HPDE6-E6E7 (cell line): ENCODE data around the gene PCDHGC5.
A peak's percentile ranks its signal among the peaks of the same experiment; 100 is the strongest.

Experiments used
- DNase-seq: peaks from one replicate; pipeline ENCODE4 v3.0.0; 2011; ENCODE audit warnings: missing footprints; ENCODE audit errors: extremely low spot score

The PCDHGC5 gene

GRCh38 chr5:141512911-141513626 lies 24.2 kb downstream of the PCDHGC5 start:
- DNase-seq, result no peak

DNA sequence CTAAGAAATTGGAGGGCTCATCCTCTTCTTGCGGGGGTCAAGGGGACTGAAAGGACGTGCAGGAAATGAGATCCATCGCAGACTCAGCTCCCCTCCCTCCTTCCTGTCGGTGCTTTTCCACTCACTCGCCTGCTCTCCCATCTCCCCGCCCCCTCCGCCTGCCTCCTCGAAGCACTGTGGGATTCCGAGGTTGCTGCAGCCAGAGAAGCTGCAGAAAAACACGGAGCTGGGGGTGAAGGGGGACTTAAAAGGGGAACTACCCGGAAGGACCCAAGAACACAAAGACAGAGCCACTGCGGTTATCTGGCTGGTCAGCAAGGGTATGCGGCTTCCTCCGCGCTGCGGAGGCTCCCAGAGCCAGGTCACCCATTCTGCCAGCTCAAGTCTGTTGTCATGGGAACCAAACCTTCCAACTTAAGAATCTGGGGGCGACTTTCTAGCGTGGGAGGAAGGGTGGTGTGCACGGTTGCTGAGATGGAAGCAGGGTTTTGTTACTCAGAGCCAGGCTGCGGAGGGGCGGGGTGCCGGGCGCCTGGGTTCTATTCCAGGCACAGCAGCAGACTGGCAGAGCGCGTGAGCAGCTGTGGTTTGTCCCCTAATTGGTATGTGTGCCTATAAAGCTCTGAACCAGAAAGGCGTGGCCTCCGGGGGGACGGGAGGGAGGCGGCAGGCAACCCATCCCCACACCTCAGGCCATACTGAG lies 24.9 kb downstream of the PCDHGC5 start:
- no peak for DNase-seq

DNA sequence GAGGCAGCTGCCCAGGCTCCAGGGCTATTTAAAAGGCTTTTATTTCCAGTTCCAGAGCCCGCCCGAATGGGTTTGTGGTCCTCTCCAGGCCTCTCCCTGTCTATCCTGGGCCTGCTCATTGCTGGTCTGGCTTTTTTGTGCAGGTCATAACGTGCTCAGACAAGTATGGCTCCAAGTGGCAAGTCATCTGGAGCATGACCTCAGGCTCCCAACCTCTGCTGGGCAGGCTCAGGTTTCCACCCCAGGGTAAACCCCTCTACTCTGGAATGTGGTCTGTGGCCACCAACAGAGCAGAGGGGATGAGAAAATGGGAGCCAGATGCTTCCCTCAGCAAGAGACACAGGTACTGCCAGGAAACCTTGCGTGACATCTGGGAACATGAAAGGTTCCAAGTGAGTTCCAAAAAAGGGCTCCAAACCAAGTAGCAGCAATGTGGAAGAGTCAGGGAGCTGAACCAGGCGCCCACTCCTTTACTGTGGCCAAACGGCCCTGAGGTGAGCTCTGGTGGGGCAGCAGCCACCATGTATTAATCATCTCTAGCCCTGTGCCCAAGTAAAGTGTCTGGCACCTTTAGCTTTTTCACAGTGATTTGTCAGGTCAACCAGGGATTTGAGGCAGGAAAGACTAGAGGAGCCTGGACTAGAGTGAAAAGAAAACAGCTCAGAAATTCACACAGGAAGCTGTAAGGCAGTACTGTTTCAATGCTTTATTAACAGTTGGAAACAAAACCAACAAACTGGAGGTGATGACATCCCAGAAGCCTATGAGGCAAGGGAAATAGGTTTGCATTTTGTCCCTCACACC lies 25.7 kb downstream of the PCDHGC5 start:
- DNase-seq, result peak; percentile 91

DNA sequence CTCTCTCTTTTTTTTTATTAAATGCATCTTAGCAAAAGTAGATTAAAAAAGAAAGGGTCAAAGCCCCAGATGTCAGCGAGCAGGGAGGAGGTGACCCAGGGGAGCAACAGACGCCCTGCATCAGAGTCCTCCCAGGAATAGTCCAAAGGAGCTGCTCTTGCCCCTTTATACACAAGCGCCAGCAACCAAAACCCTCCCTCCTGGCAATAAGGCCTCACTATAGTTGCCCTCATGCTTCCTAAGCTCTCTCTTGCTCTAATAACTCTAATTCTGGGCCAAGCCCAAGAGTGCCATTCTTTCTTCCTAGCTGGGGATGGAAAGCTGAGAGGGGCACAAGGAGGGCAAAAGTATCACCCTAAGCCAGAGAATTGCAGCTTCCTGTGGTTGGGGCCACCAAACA lies 26.3 kb downstream of the PCDHGC5 start:
- no peak for DNase-seq

- DNase-seq, result no peak
These were observed 27.2 kb downstream of the PCDHGC5 start for GRCh38 chr5:141515946-141516671.

GRCh38 chr5:141516672-141517025 lies 27.8 kb downstream of the PCDHGC5 start:
- no peak for DNase-seq

DNA sequence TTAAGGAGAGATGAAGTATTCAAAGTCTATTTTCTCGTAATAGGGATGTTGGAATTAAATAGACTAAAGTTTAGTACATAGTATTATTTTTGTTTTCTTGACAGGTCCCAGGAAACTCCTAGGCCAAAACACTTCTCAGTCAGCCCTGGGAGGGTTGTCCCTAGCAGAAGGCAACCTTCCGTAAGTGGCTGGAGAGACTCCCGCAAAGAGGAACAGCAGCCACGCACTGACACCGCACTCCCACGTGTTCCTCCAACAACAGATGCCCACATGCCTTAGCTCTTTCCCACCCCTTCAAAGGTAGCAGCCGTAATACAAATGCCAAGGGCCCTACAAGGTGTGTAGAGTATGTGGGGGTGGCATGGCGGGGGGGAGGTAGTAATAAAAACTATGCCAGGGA lies 28.4 kb downstream of the PCDHGC5 start:
- no peak for DNase-seq

- DNase-seq, result no peak
These were observed 29.2 kb downstream of the PCDHGC5 start for GRCh38 chr5:141517880-141518617.

DNA sequence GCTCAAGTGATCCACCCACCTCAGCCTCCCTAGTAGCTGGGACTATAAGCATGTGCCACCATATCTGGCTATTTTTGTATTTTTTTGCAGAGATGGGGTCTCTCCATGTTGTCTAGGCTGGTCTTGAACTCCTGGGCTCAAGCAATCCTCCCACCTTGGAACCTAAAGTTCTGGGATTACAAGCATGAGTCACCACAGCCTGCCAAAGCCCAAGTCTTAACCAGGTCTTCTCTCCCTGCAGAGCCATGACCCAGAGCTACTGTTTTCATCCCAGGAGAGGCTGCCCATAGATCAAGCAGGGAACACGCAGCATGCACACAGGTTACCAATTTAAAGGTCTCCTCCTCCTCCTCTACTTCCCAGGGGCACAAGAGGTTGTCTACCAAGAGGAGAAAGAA lies 29.7 kb downstream of the PCDHGC5 start:
- DNase-seq, result no peak

GRCh38 chr5:141519605-141520565 lies 31.0 kb downstream of the PCDHGC5 start:
- DNase-seq, result no peak

DNA sequence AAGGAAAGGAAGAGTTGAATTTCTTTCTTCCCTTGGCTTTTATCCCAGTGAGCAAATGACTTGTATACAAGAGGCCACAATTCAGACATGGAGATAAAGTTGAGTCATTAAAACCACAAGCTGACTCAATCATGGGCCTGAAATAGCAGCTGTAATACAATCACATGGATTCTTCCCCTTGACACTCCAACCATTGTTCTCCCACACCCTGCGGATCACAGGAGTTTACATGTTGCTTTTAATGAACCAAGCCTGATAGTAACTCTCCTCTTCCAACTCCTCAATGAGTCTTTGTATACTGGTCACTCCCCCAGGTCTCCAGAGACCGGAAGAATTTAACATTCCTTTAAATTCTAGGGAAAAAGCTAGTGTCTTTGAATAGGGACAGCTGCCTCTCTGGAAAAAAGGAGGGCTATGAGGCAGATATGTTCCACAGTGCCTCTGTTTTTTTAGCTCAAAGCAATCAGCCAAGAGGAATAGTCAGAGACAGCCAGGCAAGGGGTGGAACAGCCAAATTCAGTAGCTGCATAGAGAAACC lies 32.4 kb downstream of the PCDHGC5 start:
- DNase-seq, result peak; percentile 88

DNA sequence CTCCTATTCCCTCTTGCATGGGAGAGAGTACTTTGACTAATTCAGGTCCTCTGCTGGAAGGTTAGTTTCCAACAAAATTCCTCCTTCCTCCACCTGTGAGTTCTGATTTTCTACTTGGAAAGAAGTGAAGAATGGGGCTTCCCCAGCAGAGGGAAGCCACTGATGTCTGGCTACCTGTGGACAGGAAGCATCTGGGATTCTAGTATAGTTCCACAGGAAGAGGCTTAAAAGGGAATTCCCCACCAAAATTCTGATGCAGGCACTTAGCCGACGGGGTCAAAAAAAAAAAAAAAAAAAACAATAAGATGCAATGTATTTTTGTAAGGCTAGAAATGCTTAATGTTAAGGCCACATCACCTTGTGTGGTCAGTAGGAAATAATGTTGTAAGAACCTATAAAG lies 33.4 kb downstream of the PCDHGC5 start:
- DNase-seq, result no peak

GRCh38 chr5:141523991-141524390 lies 35.1 kb downstream of the PCDHGC5 start:
- no peak for DNase-seq

DNA sequence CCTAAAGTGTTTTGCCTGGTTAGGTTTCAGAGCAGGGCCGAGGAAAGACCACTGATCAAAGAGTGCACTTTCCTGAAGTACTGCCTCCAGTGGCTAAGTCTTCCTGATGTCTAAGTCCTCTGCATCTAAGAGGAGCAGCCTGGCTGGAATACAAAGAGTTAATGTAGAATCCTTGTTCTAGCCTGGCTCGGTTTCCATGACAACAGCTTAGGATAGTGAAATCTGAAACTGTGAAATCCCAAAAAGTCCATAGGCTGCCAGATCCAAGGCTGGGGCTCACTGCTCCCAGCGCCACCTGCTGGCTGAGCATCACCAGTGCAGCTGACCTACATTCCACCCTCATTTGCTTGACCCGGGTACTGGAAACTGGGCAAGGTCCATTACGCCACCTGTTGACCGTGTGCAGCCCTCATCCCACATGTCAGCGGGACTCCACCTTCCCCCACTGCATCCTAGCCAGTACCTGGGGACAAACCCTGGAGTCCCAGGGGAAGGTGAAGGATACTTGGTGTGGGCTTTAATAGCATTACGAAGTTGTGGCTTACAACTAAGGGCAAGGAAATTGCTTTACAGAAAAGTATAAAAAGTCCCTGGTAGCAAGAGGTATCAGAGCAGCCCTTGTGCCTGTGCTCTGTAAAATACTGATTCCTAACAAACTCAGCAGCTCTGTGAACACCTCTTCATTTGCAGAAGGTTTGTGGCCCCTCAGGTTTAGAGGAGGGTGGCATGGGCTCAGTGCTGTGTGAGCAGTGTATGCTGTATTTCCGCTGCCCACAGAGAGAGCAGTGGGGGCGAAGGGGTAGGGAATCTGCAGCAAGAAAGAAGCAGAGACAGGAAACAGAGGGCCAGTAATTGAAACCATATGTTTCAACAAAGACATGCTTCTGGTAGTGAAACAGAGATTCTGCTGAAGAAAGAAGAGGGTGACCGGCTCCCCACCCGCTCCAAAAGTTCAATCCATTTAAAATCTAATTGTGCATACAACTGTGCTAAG lies 36.0 kb downstream of the PCDHGC5 start:
- DNase-seq, result peak; percentile 91

DNA sequence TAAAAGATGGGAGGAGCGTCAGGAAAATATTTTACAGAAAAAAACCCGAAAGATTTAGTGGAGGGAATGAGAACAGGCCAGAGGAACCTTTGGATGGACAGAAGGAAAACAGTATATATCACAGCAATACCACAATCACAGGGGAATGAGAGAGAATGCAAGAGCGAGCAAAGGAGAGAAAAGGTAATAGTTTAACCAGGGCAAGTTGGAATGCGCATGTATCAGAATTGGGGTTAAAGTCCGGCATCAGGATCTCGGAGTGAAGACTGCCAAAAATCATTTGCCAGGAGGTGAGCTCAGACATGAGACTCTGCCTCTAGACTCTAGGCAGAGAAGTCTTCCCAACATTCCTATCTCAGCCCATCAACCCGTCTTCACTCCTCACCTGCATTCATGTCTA lies 36.8 kb downstream of the PCDHGC5 start:
- DNase-seq, result no peak

DNA sequence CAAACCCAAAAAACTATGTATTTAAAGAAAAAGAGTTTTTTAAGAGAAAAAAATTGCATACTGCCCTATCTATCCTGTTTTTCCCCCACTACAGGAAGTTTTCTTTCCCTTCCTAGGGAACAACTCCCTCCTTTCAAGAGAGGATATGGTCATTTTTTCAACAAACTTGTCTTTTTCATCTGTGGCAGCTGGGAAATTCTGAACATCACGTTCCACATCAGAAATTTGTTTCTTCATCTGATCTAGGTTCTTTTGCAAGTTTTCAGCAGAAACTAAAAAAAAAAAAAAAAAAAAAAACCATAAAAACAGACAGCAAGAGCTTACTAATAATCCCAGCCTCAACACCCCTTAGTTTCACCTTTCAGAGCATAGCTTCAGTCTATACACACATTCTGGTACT lies 38.5 kb downstream of the PCDHGC5 start:
- no peak for DNase-seq

- no peak for DNase-seq
These were observed 39.6 kb downstream of the PCDHGC5 start for GRCh38 chr5:141528291-141528984.

DNA sequence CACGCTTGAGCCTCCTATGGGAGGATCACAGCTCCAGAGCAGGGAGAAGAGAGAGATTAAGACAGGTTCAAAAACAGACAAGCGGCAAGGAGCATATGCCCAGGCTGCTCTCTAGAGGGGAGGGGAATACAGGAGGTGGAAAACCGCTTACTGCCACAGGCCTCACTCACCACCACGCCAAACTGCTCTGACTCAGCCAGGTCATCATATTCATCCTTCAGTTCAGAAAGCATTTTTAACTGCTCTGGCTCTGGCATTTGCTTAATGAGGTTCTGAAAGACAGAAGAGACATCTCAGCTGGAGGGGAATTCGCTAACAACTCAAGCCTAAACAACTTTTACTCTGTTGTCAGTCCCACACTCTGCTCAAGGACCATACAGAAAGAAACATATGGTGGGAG lies 40.1 kb downstream of the PCDHGC5 start:
- no peak for DNase-seq
